Measurements from ENCODE around the gene MAP2K3. TPM values are rescaled to one million over a fixed set of nuclear protein-coding genes. Genes with fewer than 3 reads are reported as not detected.

The MAP2K3 gene
- total and polyA plus RNA-seq, 2 of the 8 experiments (the other 6 are each of a cell fraction or from before 2014, with no cell fraction given) = 16.9 to 33.5 TPM

GRCh38 chr17:21282850-21283249 is 1.7 kb upstream of the MAP2K3 start:
- no peak overlapping the region for H4K91ac ChIP-seq (replicated peaks; ENCODE audit: insufficient read length, low read length)
- H3K4me1 ChIP-seq (replicated peaks in 1 of 4; ENCODE audit: control insufficient read depth in 3 of 4, insufficient read depth in 4 of 4, low read length in 3 of 4) = peaks cover 0 to 19% (median 10%) of the 10 kb centered on the region in 4 experiments; a peak in 6 of 7 replicates
- H3K79me1 ChIP-seq (ENCODE audit: low read depth, low read length) = peaks cover 5% of the 10 kb centered on the region
- H3K9me3 ChIP-seq (ENCODE audit: insufficient read depth in 2 of 2, low read depth in 1 of 2, low read length in 1 of 2) = no peaks in the 10 kb centered on the region
- H2BK20ac ChIP-seq (ENCODE audit: low read length) = no peak overlapping the region
- no peak for DNase-seq (ENCODE audit: low read depth in 1 of 2, low spot score in 2 of 2)
- H3K27ac ChIP-seq (ENCODE audit: low read depth, low read length) = no peak overlapping the region
- no peak overlapping the region for H3K23ac ChIP-seq (ENCODE audit: insufficient read length)
- no peak overlapping the region for H4K5ac ChIP-seq (ENCODE audit: insufficient read length, low read depth, low read length)
- no peak overlapping the region for H2BK120ac ChIP-seq (replicated peaks; ENCODE audit: low read depth, low read length)
- H3K79me2 ChIP-seq (ENCODE audit: control insufficient read depth in 1 of 2, insufficient read depth in 2 of 2, low read length in 2 of 2) = peaks cover 0 to 23% of the 10 kb centered on the region in 2 experiments; a peak in 2 of 4 replicates
- H2AFZ ChIP-seq (ENCODE audit: low read length) = no peak overlapping the region
- no peaks in the 10 kb centered on the region for H3K36me3 ChIP-seq (ENCODE audit: control insufficient read depth in 2 of 4, insufficient read depth in 4 of 4, low read length in 3 of 4)
- no peaks in the 10 kb centered on the region for H4K20me1 ChIP-seq (replicated peaks in 1 of 2; ENCODE audit: control insufficient read depth in 1 of 2, insufficient read depth in 2 of 2, low read length in 2 of 2)
- CTCF ChIA-PET (ENCODE audit: partially characterized antibody) = interaction anchor here (0.6 to 1.7 kb wide), 2 partner anchors 36 to 43 kb away, joined by 3 to 5 read pairs; no protein-coding TSS in a partner anchor
- H3K27me3 ChIP-seq (replicated peaks in 1 of 4; ENCODE audit: control insufficient read depth in 3 of 4, extremely low read depth in 1 of 4, insufficient read depth in 3 of 4, low read length in 3 of 4) = peaks cover 9 to 25% (median 18%) of the 10 kb centered on the region in 4 experiments
- FAIRE-seq = no peak
- no peak overlapping the region for H3K18ac ChIP-seq (ENCODE audit: extremely low read depth, low read length)
- no peak overlapping the region for H3K4ac ChIP-seq (replicated peaks; ENCODE audit: insufficient read length, low read depth, low read length)
- H3K4me2 ChIP-seq (ENCODE audit: insufficient read depth in 1 of 2, low read depth in 2 of 2, low read length in 2 of 2) = no peak overlapping the region
- no peak overlapping the region for H3K14ac ChIP-seq (ENCODE audit: insufficient read length)
- no peak for TF ChIP-seq JUN (IDR thresholded peaks at IDR 0.05; ENCODE audit: low read depth, low read length)
- TF ChIP-seq EGR1 (IDR thresholded peaks at IDR 0.05; ENCODE audit: borderline replicate concordance, low read depth, low read length) = no peak
- no peak for TF ChIP-seq TEAD4 (IDR thresholded peaks at IDR 0.05; ENCODE audit: low read depth, low read length)
- TF ChIP-seq POU5F1 (IDR thresholded peaks at IDR 0.05; ENCODE audit: low read depth, low read length) = no peak
- no peak for TF ChIP-seq BCL11A (IDR thresholded peaks at IDR 0.05; ENCODE audit: low read depth in 2 of 2, low read length in 2 of 2)
- no peak for TF ChIP-seq EZH2 (IDR thresholded peaks at IDR 0.05; ENCODE audit: low read depth, low read length, severe bottlenecking)
- no peak for TF ChIP-seq MAFK (IDR thresholded peaks at IDR 0.05; ENCODE audit: low read depth, low read length)
- no peak for TF ChIP-seq RFX5 (IDR thresholded peaks at IDR 0.05; ENCODE audit: borderline replicate concordance, low read depth, low read length)
- no peak overlapping the region for H3K56ac ChIP-seq (replicated peaks; ENCODE audit: insufficient read length, low read depth, low read length)
- H2BK5ac ChIP-seq (ENCODE audit: low read depth, low read length) = no peak overlapping the region
- H2BK12ac ChIP-seq (ENCODE audit: low read depth, low read length) = no peak overlapping the region
- WGBS, 2 experiments (ENCODE audit: extremely low coverage in 1 of 2, insufficient coverage in 1 of 2, insufficient read length in 1 of 2, insufficient replicate concordance in 2 of 2, low coverage in 1 of 2, low lambda C conversion rate in 2 of 2, missing lambda C conversion rate in 1 of 2) = 86% methylated on average over 5 of the region's 5 CpGs; no CpG with 5 or more reads in 1 of the 2 experiments
- POLR2A ChIA-PET (ENCODE audit: partially characterized antibody) = no interaction called here
- H3K4me3 ChIP-seq (ENCODE audit: extremely low read depth in 1 of 4, insufficient read depth in 2 of 4, low read depth in 3 of 4, low read length in 4 of 4) = no peak overlapping the region
- no peak overlapping the region for H2AK5ac ChIP-seq (ENCODE audit: low read depth, low read length)
- peaks cover 8% of the 10 kb centered on the region; the same call in 1 of the 2 replicates for H3K23me2 ChIP-seq (ENCODE audit: low read depth, low read length)
- H4K8ac ChIP-seq (ENCODE audit: extremely low read depth, insufficient read depth, low read length) = no peak overlapping the region
- no peak overlapping the region for H2BK15ac ChIP-seq (ENCODE audit: low read length)
- H3K9ac ChIP-seq (replicated peaks in 1 of 4; ENCODE audit: extremely low read depth in 1 of 4, low read depth in 3 of 4, low read length in 3 of 4) = no peak overlapping the region
